NCI-H1105 (cell line): ENCODE data around the gene LEPROT.

Experiments used
- DNase-seq: peaks from one replicate; lab custom pipeline; 2025; lab: John Stamatoyannopoulos, UW

LEPROT gene

DNA sequence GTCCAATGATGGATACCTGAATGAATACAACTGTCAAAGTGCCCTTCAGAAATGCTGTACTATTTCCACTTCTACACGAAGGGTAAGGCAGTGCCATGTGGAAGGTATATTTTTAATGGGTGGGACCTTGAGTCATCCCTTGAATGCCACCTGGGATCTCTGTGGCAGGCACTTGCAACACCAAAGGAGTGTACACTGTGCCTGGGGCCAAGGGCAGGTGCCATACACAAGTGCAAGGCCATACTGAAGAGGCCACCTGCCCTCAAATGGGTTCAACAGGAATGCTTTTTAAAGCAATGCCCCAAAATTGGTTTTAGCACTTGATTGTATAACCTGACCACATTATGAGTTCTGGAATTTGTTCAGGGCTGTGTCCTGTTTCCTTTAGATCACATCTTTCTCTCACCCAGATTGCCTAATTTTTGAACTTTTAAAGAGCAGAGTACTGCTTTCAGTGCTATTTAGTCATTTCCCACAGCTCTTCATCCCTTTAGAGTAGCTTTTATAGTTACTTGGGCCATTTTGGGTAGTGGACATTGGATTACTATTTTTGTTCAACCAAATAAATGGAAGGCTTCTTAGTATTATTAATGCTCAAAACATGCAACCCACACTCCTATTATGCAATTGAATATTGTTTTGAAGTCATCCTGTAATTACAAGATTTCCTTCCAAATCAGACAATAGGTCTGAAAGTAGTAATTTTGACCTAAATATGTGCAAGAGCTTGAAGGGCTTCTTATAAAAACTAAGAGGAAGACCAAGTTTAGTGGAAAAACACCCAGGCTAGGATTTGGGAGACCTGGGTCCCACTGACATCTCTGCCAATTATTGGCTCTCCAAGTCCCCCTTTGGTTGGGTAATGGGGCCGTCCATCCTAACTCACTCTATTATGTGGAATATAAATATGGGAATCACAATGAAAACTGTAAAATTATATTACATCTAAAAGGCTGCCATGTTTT, 57.2 kb downstream of the LEPROT start:
- DNase-seq: no peak

DNA sequence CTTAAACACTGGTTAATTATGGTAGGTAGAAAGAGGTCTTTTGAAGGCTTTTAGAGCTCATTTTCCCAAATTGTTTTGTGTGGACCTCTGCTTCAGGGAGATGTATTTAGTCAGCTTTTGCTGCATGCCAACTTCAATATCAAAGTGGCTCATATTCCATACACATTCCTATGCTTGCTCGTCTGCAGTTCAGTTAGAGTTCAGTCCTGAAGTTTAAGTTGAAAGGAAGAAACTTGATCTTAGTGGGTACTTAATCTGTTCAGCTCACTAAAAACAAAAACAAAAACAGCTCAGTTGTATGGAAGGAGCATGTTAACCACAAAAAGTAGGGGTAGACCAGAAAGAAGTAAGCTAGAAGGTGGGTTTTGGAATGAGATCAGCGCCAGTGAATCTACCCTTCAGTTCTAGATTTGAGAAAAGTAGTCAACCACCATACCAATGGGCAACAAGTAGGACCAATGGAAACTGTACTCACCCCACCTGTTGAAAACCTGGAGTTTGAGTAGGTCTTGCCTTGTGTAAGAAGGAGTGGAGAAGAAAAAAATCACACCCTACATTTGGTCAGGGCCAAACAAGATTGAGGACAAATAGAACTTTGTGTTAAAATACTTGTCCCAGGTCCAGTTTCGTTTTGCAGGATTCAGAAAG, 58.0 kb downstream of the LEPROT start:
- no peak for DNase-seq

DNA sequence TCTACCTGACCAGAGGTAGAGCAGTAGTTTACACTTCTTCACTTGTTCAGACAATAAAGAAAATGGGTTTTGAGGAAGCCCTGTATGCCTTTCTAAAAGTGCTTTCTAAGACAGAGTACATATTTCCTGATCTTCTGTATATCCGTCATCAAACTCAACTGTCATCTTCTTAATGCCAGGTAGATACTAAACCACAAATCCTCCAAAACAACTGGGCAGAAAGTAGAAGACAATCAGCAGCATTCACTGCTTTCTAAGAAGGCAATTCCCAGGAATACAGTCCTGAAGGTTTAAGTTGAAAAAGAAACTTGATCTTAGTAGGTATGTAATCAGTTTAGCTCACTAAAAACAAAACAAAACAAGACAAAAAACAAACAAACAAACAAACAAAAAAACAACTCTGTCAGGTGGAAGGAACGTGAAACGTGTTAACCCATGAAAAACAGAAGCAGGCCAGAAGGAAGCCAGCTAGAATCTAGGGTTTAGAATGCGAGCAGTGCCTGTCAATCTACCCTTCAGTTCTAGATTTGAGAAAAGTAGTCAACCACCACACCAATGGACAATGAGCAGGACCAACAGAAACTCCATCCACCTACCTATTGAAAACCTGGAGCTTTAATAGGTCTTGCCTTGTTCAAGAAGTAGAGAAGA, 59.2 kb downstream of the LEPROT start:
- no peak for DNase-seq

GRCh38 chr1:65480684-65481405, 60.4 kb downstream of the LEPROT start:
- DNase-seq: no peak

DNA sequence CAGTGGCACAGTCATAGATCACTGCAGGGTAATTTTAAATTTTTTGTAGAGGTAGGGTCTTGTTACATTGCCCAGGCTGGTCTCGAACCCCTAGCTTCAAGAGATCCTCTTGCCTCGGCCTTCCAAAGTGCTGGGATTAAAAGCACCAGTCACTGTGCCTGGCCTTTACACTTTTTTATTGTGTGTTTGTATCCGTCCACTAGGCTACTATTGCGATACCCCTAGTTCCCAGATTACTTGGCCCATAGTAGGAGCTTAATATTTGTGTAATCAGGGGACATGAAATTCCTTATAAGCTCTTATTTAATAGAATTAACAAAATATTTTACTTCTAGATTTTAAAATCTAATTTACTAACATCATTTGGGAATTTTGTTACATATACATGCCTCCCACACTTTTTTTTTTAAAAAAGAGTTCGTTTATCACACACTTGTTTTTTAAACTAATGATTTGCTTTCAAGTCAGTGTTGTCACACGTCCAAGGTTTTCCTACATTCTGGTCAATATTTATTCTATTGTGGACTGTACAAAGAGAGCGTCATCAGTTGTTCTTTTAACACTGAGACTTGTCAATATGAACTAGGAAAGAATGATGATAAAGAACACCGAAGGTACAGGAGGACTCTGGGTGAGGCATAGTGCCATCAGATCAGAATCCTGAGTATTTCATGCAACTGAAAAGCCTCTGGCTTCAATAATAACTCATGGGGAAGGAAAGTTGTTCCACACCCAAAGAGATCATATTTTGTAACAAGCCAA, 63.7 kb downstream of the LEPROT start:
- no peak for DNase-seq
